Measurements from ENCODE around the gene PCSK4.

GRCh38 chr19:1496714-1497577, 6.8 kb upstream of the PCSK4 start:
- no peak for TF ChIP-seq CTCF (conservative IDR thresholded peaks at IDR 0.05)
- TF ChIP-seq ZFX (IDR thresholded peaks at IDR 0.05) = no peak

Data from C4-2B (cell line).